LHCN-M2 (cell line): ENCODE data around the gene NAT10. TPM values are rescaled to one million over a fixed set of nuclear protein-coding genes. Genes with fewer than 3 reads are reported as not detected.

Experiments used
- DNase-seq: peaks from one replicate; pipeline ENCODE4 v3.0.0-alpha.2; 2012; ENCODE audit warnings: low read depth
- total RNA-seq: library from RNA; depleted of rRNA; stranded (reverse); fragments of >200 nt; gene quantifications from 2 replicates; pipeline ENCODE4 v1.2.3, GENCODE V29; 2014

The NAT10 gene
- total RNA-seq, 1 experiment from 2014 or later, result 41.0 TPM

- no peak for DNase-seq
These were observed 602 bp downstream of the NAT10 start for GRCh38 chr11:34105957-34106504.

- peak; percentile 32 for DNase-seq
These were observed 6.4 kb downstream of the NAT10 start for GRCh38 chr11:34111722-34112270.

GRCh38 chr11:34114014-34114413 lies 8.6 kb downstream of the NAT10 start:
- DNase-seq, result no peak

- no peak for DNase-seq
These were observed 9.0 kb downstream of the NAT10 start for GRCh38 chr11:34114471-34114870.

- no peak for DNase-seq
These were observed 15.2 kb downstream of the NAT10 start for GRCh38 chr11:34120651-34121050.

- no peak for DNase-seq
These were observed 19.6 kb downstream of the NAT10 start for GRCh38 chr11:34124885-34125668.

GRCh38 chr11:34126959-34127848 lies 21.8 kb downstream of the NAT10 start:
- peak; percentile 17 for DNase-seq

GRCh38 chr11:34128824-34129223 lies 23.4 kb downstream of the NAT10 start:
- no peak for DNase-seq

- no peak for DNase-seq
These were observed 27.0 kb downstream of the NAT10 start for GRCh38 chr11:34132261-34132965.

GRCh38 chr11:34134765-34135164 lies 29.3 kb downstream of the NAT10 start:
- DNase-seq, result no peak

GRCh38 chr11:34135439-34135838 lies 30.0 kb downstream of the NAT10 start:
- DNase-seq, result no peak

- DNase-seq, result no peak
These were observed 31.0 kb downstream of the NAT10 start for GRCh38 chr11:34136420-34136819.

GRCh38 chr11:34139346-34139745 lies 33.9 kb downstream of the NAT10 start:
- DNase-seq, result no peak

GRCh38 chr11:34140149-34140548 lies 34.7 kb downstream of the NAT10 start:
- DNase-seq, result no peak

- no peak for DNase-seq
These were observed 37.6 kb downstream of the NAT10 start for GRCh38 chr11:34143048-34143447.

GRCh38 chr11:34145073-34145472 lies 39.6 kb downstream of the NAT10 start:
- DNase-seq, result no peak

GRCh38 chr11:34145847-34146381 lies 40.5 kb downstream of the NAT10 start:
- no peak for DNase-seq

- no peak for DNase-seq
These were observed 41.0 kb downstream of the NAT10 start for GRCh38 chr11:34146411-34146810.

GRCh38 chr11:34146866-34147265 lies 41.4 kb downstream of the NAT10 start:
- DNase-seq, result no peak

- no peak for DNase-seq
These were observed 42.2 kb downstream of the NAT10 start for GRCh38 chr11:34147581-34147980.

- no peak for DNase-seq
These were observed 43.2 kb downstream of the NAT10 start for GRCh38 chr11:34148504-34149165.
